ENCODE data around the gene IER3IP1. TPM values are rescaled to one million over a fixed set of nuclear protein-coding genes. Genes with fewer than 3 reads are reported as not detected.

The IER3IP1 gene
- total RNA-seq, 4 donors from 2014 or later = 7.9 to 14.3 (median 11.2) TPM

DNA sequence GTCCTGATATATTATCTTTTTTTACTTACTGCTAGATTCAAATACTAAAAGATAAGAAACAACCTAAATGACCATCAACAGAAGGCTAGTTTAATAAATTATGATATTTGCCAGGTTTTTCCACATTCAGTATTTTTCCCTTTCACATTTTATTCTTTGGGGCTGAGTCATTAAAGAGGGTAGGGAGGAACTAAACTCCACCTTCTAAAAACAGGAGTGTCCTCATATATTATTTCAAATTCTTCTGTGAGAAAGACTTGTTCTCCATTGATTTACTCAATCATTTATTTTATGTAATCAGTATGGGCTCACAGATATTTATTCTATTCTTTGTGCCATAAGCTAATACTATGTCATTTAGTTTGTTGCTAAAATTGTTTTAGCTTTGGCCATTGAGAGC is 34.9 kb downstream of the IER3IP1 start:
- no peaks in the 10 kb centered on the region for H3K9me3 ChIP-seq
- DNase-seq (ENCODE audit: low spot score in 2 of 2) = no peak
- H3K4me3 ChIP-seq = no peak overlapping the region
- TF ChIP-seq, protein P1, sequence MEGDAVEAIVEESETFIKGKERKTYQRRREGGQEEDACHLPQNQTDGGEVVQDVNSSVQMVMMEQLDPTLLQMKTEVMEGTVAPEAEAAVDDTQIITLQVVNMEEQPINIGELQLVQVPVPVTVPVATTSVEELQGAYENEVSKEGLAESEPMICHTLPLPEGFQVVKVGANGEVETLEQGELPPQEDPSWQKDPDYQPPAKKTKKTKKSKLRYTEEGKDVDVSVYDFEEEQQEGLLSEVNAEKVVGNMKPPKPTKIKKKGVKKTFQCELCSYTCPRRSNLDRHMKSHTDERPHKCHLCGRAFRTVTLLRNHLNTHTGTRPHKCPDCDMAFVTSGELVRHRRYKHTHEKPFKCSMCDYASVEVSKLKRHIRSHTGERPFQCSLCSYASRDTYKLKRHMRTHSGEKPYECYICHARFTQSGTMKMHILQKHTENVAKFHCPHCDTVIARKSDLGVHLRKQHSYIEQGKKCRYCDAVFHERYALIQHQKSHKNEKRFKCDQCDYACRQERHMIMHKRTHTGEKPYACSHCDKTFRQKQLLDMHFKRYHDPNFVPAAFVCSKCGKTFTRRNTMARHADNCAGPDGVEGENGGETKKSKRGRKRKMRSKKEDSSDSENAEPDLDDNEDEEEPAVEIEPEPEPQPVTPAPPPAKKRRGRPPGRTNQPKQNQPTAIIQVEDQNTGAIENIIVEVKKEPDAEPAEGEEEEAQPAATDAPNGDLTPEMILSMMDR (IDR thresholded peaks at IDR 0.05) = no peak
- TF ChIP-seq POLR2AphosphoS5 (IDR thresholded peaks at IDR 0.05) (no peak), POLR2A (IDR thresholded peaks at IDR 0.05) (no peak), EP300 (IDR thresholded peaks at IDR 0.05) (no peak)
- H3K27ac ChIP-seq = no peak overlapping the region
- H3K36me3 ChIP-seq = peaks cover 4% of the 10 kb centered on the region
- no peaks in the 10 kb centered on the region for H3K27me3 ChIP-seq
- H3K4me1 ChIP-seq = no peaks in the 10 kb centered on the region

DNA sequence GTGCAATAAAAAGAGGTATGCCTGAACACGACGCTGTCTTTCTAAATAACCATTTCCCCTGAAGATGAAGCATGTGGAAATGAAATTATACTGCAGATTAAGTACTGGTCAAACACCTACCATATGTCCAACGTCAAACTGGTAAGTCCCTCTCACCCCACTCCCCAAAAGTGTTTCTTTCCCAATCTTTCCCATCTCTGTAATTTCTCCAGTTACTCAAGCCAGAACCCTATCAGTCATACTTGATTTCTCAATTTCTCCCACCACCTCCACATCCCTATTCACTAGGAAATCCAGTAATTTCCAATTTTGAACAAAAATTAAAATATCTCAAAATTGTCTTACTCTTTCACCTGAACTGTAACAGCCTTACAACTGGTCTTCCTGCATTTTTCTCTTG is 55.0 kb downstream of the IER3IP1 start:
- TF ChIP-seq, protein P1 (IDR thresholded peaks at IDR 0.05) = no peak
- no peaks in the 10 kb centered on the region for H3K9me3 ChIP-seq
- no peaks in the 10 kb centered on the region for H3K4me1 ChIP-seq
- no peak overlapping the region for H3K27ac ChIP-seq
- H3K4me3 ChIP-seq = no peak overlapping the region
- 97% methylated on average over 3 of the region's 3 CpGs for WGBS
- H3K27me3 ChIP-seq = no peaks in the 10 kb centered on the region
- DNase-seq (ENCODE audit: low spot score in 2 of 2) = no peak
- H3K36me3 ChIP-seq = peaks cover 13% of the 10 kb centered on the region

DNA sequence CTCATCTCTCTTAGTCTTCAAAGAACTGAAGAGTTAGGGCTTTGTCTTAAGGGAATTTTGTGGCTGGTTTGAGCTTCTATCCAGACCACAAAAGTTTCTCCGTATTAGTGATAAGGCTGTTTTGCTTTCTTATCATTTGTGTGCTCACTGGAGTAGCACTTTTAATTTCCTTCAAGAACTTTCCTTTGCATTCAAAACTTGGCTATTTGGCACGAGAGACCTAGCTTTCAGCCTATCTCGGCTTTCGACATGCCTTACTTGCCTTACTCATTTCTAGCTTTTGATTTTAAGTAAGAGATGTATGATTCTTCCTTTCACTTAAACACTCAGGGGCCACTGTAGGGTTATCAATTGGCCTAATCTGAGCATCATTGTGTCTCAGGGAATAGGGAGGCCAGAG is 55.7 kb downstream of the IER3IP1 start:
- TF ChIP-seq POLR2AphosphoS5 (IDR thresholded peaks at IDR 0.05) (no peak), POLR2A (IDR thresholded peaks at IDR 0.05) (no peak), EP300 (IDR thresholded peaks at IDR 0.05) (no peak)
- TF ChIP-seq, protein P1 (IDR thresholded peaks at IDR 0.05) = no peak
- DNase-seq (ENCODE audit: low spot score in 2 of 2) = no peak
- Histone ChIP-seq H3K27ac (no peak overlapping the region), H3K9me3 (no peaks in the 10 kb centered on the region), H3K27me3 (no peaks in the 10 kb centered on the region), H3K4me3 (no peak overlapping the region), H3K36me3 (peaks cover 9% of the 10 kb centered on the region), H3K4me1 (no peaks in the 10 kb centered on the region)
- whole genome bisulfite sequencing = 91% methylated on average over 4 of the region's 4 CpGs

DNA sequence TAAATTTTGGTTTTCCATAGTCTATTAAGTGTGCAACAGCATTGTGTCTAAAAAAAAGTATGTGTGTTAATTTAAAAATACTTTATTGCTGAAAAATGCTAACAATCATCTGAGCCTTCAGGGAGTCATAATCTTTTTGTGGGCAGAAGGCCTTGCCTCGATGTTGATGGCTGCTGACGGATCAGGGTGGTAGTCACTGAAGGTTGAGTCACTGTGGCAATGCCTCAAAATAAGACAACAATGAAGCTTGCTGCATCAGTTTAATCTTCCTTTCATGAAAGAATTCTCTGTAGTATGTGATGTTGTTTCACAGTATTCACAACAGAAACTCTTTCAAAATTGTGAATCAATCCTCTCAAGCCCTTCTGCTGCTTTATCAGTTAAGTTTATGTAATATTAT is 57.2 kb downstream of the IER3IP1 start:
- H3K27ac ChIP-seq = no peak overlapping the region
- peaks cover 15% of the 10 kb centered on the region for H3K36me3 ChIP-seq
- TF ChIP-seq EP300 (IDR thresholded peaks at IDR 0.05) = no peak
- no peak for TF ChIP-seq POLR2A (IDR thresholded peaks at IDR 0.05)
- TF ChIP-seq POLR2AphosphoS5 (IDR thresholded peaks at IDR 0.05) = no peak
- no peaks in the 10 kb centered on the region for H3K4me1 ChIP-seq
- no peak for DNase-seq (ENCODE audit: low spot score in 2 of 2)
- H3K4me3 ChIP-seq = no peak overlapping the region
- H3K27me3 ChIP-seq = no peaks in the 10 kb centered on the region
- H3K9me3 ChIP-seq = no peaks in the 10 kb centered on the region
- WGBS = 92% methylated on average over 2 of the region's 2 CpGs

DNA sequence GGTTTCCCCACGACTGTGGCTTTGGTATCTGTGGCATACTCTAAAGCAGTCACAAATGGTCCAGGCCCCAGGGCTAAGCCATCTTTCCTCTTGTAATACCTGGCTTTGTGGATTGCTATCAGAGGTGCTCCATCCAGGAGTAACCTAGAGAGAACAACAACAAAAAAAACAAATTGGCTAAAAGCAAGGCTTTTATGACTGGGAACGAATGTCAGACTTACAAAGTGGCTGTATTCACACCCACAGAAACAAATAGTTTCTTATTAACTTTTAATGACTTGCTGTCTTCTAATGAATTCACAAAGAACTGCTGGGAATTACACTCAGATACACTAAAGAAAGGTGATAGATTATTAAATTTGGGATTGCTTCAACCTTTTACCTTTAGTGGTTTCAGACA is 61.0 kb downstream of the IER3IP1 start:
- H3K4me1 ChIP-seq = no peaks in the 10 kb centered on the region
- no peaks in the 10 kb centered on the region for H3K9me3 ChIP-seq
- H3K36me3 ChIP-seq = peaks cover 52% of the 10 kb centered on the region
- H3K27ac ChIP-seq = no peak overlapping the region
- H3K27me3 ChIP-seq = no peaks in the 10 kb centered on the region
- 78% methylated on average over 2 of the region's 2 CpGs for WGBS
- TF ChIP-seq EP300 (IDR thresholded peaks at IDR 0.05) (no peak), POLR2A (IDR thresholded peaks at IDR 0.05) (no peak), POLR2AphosphoS5 (IDR thresholded peaks at IDR 0.05) (no peak)
- TF ChIP-seq, protein P1 (IDR thresholded peaks at IDR 0.05) = no peak
- no peak overlapping the region for H3K4me3 ChIP-seq
- DNase-seq (ENCODE audit: low spot score in 2 of 2) = no peak

DNA sequence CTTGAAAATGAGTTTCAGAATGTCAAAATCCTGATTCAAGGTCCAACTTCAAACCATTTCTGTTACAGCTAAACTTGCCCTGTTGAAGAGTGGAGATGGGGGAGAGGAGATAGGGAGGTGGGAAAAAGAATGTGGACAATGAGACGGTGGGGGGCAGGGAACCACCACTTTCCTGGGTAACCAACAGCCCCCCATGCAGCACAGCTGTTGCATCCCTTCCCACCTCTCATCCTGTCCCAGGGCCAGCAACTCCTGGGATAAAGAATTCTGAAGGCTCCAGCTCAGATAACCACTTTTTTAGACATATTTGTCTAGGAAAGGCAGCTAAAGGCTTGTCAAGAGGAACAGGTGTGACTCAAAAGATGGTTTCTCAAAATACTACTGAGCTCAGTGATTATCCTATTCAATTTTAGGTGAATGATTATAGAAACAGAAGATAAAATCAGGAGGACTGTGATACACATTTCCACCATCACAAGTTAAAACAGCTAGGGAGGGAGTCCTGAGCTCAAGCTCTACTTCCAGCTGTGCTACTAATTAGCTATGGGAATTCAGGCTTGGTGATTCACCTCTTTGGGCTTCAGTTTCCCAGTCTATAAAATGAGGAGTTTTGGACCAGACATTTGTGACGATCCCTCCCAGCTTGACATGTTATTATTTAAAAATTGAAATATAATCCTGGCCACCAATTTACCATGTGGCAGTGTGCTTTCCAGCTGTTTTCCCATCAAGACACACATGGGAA is 62.2 kb downstream of the IER3IP1 start:
- WGBS = 86% methylated on average over 2 of the region's 2 CpGs
- peaks cover 59% of the 10 kb centered on the region for H3K36me3 ChIP-seq
- H3K4me1 ChIP-seq = no peaks in the 10 kb centered on the region
- H3K27me3 ChIP-seq = no peaks in the 10 kb centered on the region
- H3K27ac ChIP-seq = no peak overlapping the region
- DNase-seq (ENCODE audit: low spot score in 2 of 2) = no peak
- no peaks in the 10 kb centered on the region for H3K9me3 ChIP-seq
- TF ChIP-seq POLR2A (IDR thresholded peaks at IDR 0.05) = no peak
- TF ChIP-seq, protein P1 (IDR thresholded peaks at IDR 0.05) = no peak
- no peak for TF ChIP-seq EP300 (IDR thresholded peaks at IDR 0.05)
- no peak for TF ChIP-seq POLR2AphosphoS5 (IDR thresholded peaks at IDR 0.05)
- no peak overlapping the region for H3K4me3 ChIP-seq
